GM12872 (cell line): ENCODE data around the gene GPATCH2.

Experiments
- TF ChIP-seq, protein P1 (sequence below): IDR thresholded peaks from 3 replicates; pipeline ENCODE4 v1.5.1; 2011; ENCODE audit warnings: low read depth, mild to moderate bottlenecking, low read length, moderate library complexity; ENCODE audit not compliant: insufficient read depth

GPATCH2 gene

DNA sequence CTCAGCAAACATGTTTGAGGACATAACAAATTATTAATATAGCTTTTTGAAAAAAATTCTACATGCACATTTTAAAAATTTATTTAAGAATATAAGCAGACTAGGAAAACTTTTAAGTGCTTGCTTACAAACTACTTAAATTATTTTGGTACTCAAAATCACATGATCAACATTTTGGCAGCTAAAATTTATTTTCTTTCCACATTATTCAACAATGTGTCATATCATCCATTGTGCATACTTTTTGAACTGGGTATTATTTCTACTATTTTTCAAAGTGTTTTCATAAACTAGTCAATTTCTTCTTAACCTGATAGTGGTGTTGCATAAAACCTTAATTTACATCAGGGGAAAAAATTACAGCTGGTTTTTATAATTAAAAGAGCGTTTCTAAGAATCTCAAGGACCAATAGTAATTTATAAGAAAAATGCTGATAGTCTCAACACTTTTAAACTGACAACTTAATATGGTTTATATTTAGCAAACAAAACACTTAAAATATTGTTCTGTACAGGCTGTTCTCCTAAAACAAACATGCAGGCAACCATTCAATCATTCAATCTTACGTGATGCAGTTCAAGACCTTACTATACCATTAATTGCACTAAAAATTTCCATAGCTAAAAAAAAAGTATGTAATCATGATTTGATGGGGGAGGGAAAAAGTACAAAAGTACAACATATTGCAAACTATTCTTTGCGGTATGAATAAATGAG is 105.0 kb downstream of the GPATCH2 start:
- TF ChIP-seq, protein P1, sequence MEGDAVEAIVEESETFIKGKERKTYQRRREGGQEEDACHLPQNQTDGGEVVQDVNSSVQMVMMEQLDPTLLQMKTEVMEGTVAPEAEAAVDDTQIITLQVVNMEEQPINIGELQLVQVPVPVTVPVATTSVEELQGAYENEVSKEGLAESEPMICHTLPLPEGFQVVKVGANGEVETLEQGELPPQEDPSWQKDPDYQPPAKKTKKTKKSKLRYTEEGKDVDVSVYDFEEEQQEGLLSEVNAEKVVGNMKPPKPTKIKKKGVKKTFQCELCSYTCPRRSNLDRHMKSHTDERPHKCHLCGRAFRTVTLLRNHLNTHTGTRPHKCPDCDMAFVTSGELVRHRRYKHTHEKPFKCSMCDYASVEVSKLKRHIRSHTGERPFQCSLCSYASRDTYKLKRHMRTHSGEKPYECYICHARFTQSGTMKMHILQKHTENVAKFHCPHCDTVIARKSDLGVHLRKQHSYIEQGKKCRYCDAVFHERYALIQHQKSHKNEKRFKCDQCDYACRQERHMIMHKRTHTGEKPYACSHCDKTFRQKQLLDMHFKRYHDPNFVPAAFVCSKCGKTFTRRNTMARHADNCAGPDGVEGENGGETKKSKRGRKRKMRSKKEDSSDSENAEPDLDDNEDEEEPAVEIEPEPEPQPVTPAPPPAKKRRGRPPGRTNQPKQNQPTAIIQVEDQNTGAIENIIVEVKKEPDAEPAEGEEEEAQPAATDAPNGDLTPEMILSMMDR: no peak

- TF ChIP-seq, protein P1: no peak
These were observed 105.9 kb downstream of the GPATCH2 start for GRCh38 chr1:217524787-217525520.

DNA sequence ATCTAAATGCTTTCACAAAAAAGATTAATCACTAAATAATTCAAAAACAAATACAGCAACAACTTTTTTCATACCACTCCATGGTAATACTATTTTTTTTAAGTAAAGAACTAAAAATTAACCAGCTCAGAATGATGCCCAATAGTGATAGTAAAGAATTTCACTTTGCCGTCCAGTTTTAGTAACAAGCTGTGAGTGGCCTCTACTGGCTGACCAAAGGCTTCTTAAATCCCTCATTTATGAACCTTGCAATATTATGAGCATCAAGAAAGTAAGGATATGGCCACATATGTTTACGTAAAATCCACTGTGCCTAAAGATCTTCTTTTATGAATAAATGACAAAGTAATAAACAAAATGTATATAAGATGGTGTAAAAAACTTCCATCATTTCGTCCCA is 108.6 kb downstream of the GPATCH2 start:
- TF ChIP-seq, protein P1: no peak

DNA sequence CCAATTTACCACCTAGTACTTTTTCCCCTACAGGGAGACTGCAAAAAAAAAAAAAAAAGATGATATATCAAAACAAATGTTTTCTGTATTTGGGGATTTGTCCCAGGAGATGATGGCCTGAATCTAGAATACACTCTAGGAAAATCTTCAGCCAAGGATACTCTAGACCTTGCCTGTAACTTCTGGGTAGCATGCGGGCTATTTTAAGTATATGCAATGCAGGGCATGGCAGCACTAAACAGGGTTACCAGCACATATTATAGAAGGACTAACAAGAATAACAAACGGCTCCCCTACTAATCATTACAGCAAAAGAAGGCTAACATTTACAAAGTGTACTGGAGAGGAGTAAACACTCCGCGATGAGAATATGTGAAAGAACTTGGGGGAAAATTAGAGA is 109.6 kb downstream of the GPATCH2 start:
- TF ChIP-seq, protein P1: no peak

DNA sequence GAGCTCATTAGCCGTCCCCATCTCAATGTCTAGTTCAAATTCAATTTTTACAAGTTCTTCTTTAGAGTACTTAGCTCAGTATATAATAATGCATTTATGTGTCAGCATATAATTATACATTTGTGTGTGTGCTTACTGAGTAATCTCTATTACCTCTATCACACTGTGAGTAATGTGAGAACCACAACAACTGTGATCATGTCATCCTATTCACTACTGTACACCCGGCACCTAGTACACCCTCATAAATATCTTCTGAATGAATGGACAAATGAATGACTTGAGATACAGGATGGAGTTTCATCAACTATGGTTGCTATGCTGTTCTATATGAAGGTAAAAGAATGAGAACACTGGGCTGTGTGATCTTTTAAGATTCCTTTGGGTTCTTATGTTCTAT is 124.0 kb downstream of the GPATCH2 start:
- TF ChIP-seq, protein P1: no peak

GRCh38 chr1:217498209-217498608 is 132.7 kb downstream of the GPATCH2 start:
- TF ChIP-seq, protein P1: no peak

DNA sequence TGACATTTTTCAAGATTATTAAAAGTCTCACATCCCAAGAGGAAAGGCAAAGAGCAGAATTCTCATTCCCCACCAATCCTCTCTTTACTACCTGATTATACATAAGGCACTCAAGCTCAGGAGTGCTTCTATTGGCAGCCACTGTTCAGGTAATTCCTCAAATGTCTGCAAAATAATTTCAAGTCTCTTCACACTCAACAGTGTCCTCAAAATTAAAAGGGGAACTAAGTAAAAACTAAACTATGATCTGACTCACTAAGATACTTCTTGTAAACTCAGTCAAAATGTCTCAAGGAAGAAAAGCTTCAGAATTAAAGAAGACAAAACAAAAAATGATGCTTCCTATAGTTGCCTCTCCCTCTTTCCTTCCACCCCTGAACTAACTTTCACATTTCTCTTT is 135.6 kb downstream of the GPATCH2 start:
- TF ChIP-seq, protein P1: no peak
